Measurements from ENCODE around the gene MKLN1. TPM values are rescaled to one million over a fixed set of nuclear protein-coding genes. Genes with fewer than 3 reads are reported as not detected.
"Not testable (repeated sequence)": the region's sequence is repeated elsewhere in the genome, so short reads cannot be mapped to it uniquely, and the experiment has no call there.

Gene MKLN1
- total and polyA plus RNA-seq, 4 donors: 7.1 to 48.4 (median 25.5) TPM

GRCh38 chr7:131305152-131305551 lies 22.5 kb upstream of the MKLN1 start:
- no peak overlapping the region for H3K27ac ChIP-seq (ENCODE audit: low read depth in 1 of 2, low read length in 2 of 2)
- H3K36me3 ChIP-seq (ENCODE audit: control insufficient read depth in 4 of 4, insufficient read depth in 3 of 4, low read depth in 1 of 4, low read length in 3 of 4): no peaks in the 10 kb centered on the region
- DNase-seq (ENCODE audit: low spot score): no peak
- H3K9me3 ChIP-seq (ENCODE audit: control insufficient read depth in 4 of 4, low read length in 3 of 4): peaks cover 0 to 5% (median under 1%) of the 10 kb centered on the region in 4 donors
- no peak overlapping the region for H3K9ac ChIP-seq (ENCODE audit: low read depth in 1 of 2, low read length in 2 of 2)
- no peak overlapping the region for H3K4me3 ChIP-seq (ENCODE audit: low read depth in 1 of 3, low read length in 3 of 3)
- H3K27me3 ChIP-seq (ENCODE audit: control insufficient read depth in 4 of 4, insufficient read depth in 4 of 4, low read length in 3 of 4): no peaks in the 10 kb centered on the region
- no peaks in the 10 kb centered on the region for H3K4me1 ChIP-seq (ENCODE audit: control insufficient read depth in 4 of 4, insufficient read depth in 4 of 4, low read length in 3 of 4)
- TF ChIP-seq EGR1 (IDR thresholded peaks at IDR 0.05; ENCODE audit: low read depth in 2 of 2): no peak
- no peak for TF ChIP-seq CTCF (IDR thresholded peaks at IDR 0.05; ENCODE audit: low read depth, low read length, missing input control)
- no peak for TF ChIP-seq FOXA2 (IDR thresholded peaks at IDR 0.05)
- TF ChIP-seq ZBTB33 (IDR thresholded peaks at IDR 0.05): no peak
- TF ChIP-seq JUND (IDR thresholded peaks at IDR 0.05): no peak
- TF ChIP-seq GABPA (IDR thresholded peaks at IDR 0.05 in 1 of 2, conservative IDR thresholded peaks at IDR 0.05 in 1 of 2): no peak
- TF ChIP-seq SP1 (IDR thresholded peaks at IDR 0.05): no peak
- no peak for TF ChIP-seq MAX (IDR thresholded peaks at IDR 0.05)
- no peak for TF ChIP-seq ATF3 (IDR thresholded peaks at IDR 0.05)
- TF ChIP-seq HNF4G (IDR thresholded peaks at IDR 0.05): no peak
- no peak for TF ChIP-seq YY1 (IDR thresholded peaks at IDR 0.05)
- no peak for TF ChIP-seq RAD21 (IDR thresholded peaks at IDR 0.05)
- no peak for TF ChIP-seq RXRA (IDR thresholded peaks at IDR 0.05)
- TF ChIP-seq TAF1 (conservative IDR thresholded peaks at IDR 0.05): no peak
- TF ChIP-seq FOXA1 (IDR thresholded peaks at IDR 0.05): no peak
- TF ChIP-seq NR2F2 (IDR thresholded peaks at IDR 0.05): no peak

GRCh38 chr7:131306041-131306440 lies 21.6 kb upstream of the MKLN1 start:
- not testable (repeated sequence) for DNase-seq (ENCODE audit: low spot score); H3K9me3 ChIP-seq (ENCODE audit: control insufficient read depth in 4 of 4, low read length in 3 of 4); H3K4me3 ChIP-seq (ENCODE audit: low read depth in 1 of 3, low read length in 3 of 3)

GRCh38 chr7:131306777-131307176 lies 20.9 kb upstream of the MKLN1 start:
- no peak for DNase-seq (ENCODE audit: low spot score)
- Histone ChIP-seq H3K36me3 (ENCODE audit: control insufficient read depth in 4 of 4, insufficient read depth in 3 of 4, low read depth in 1 of 4, low read length in 3 of 4) (no peaks in the 10 kb centered on the region), H3K9ac (ENCODE audit: low read depth in 1 of 2, low read length in 2 of 2) (no peak overlapping the region), H3K4me3 (ENCODE audit: low read depth in 1 of 3, low read length in 3 of 3) (no peak overlapping the region), H3K9me3 (ENCODE audit: control insufficient read depth in 4 of 4, low read length in 3 of 4) (peaks cover 0 to 5% (median under 1%) of the 10 kb centered on the region in 4 donors), H3K27ac (ENCODE audit: low read depth in 1 of 2, low read length in 2 of 2) (no peak overlapping the region), H3K27me3 (ENCODE audit: control insufficient read depth in 4 of 4, insufficient read depth in 4 of 4, low read length in 3 of 4) (no peaks in the 10 kb centered on the region), H3K4me1 (ENCODE audit: control insufficient read depth in 4 of 4, insufficient read depth in 4 of 4, low read length in 3 of 4) (no peaks in the 10 kb centered on the region)
- TF ChIP-seq SP1 (IDR thresholded peaks at IDR 0.05) (no peak), TAF1 (conservative IDR thresholded peaks at IDR 0.05) (no peak), CTCF (IDR thresholded peaks at IDR 0.05; ENCODE audit: low read depth, low read length, missing input control) (no peak), REST (IDR thresholded peaks at IDR 0.05) (no peak), JUND (IDR thresholded peaks at IDR 0.05) (no peak), RXRA (IDR thresholded peaks at IDR 0.05) (no peak), YY1 (IDR thresholded peaks at IDR 0.05) (no peak), MAX (IDR thresholded peaks at IDR 0.05) (no peak), FOXA2 (IDR thresholded peaks at IDR 0.05) (no peak), NR2F2 (IDR thresholded peaks at IDR 0.05) (no peak), ATF3 (IDR thresholded peaks at IDR 0.05) (no peak), HNF4G (IDR thresholded peaks at IDR 0.05) (no peak), GABPA (IDR thresholded peaks at IDR 0.05 in 1 of 2, conservative IDR thresholded peaks at IDR 0.05 in 1 of 2) (no peak)

More at GRCh38 chr7:131306041-131306440, 21.6 kb upstream of the MKLN1 start:
- H3K9ac ChIP-seq (ENCODE audit: low read depth in 1 of 2, low read length in 2 of 2); H3K4me1 ChIP-seq (ENCODE audit: control insufficient read depth in 4 of 4, insufficient read depth in 4 of 4, low read length in 3 of 4); H3K36me3 ChIP-seq (ENCODE audit: control insufficient read depth in 4 of 4, insufficient read depth in 3 of 4, low read depth in 1 of 4, low read length in 3 of 4); H3K27me3 ChIP-seq (ENCODE audit: control insufficient read depth in 4 of 4, insufficient read depth in 4 of 4, low read length in 3 of 4); H3K27ac ChIP-seq (ENCODE audit: low read depth in 1 of 2, low read length in 2 of 2): not testable (repeated sequence)
- WGBS: 94% methylated on average over 3 of the region's 3 CpGs
